SK-N-SH treated with all-trans-retinoic acid at 6 μM for 48 hours (cell line): ENCODE measurements around the gene HAUS8.

Experiments
- ATAC-seq: fragments of 200-7000 bp; cut with Tn5 transposase; 3 replicates; pipeline ENCODE4 v1.9.1; 2020; ENCODE audit warnings: mild to moderate bottlenecking, moderate library complexity
- ARNTL ChIP-seq: fragments of 450-650 bp; formaldehyde crosslinking; IDR thresholded peaks from 2 replicates; pipeline ENCODE4 v1.5.0; 2020; ENCODE audit warnings: low read depth, mild to moderate bottlenecking, moderate library complexity, borderline replicate concordance
- BACH2 ChIP-seq: fragments of 250-450 bp; sonication (Bioruptor Pico); IDR thresholded peaks from 2 replicates; pipeline ENCODE4 v1.9.0; 2021; ENCODE audit warnings: mild to moderate bottlenecking, borderline replicate concordance
- CREB5 ChIP-seq: fragments of 250-450 bp; sonication (Bioruptor Pico); IDR thresholded peaks from 2 replicates; pipeline ENCODE4 v1.5.1; 2020; ENCODE audit warnings: low read depth, mild to moderate bottlenecking, moderate library complexity
- CSDC2 ChIP-seq: fragments of 250-450 bp; sonication (Bioruptor Pico); IDR thresholded peaks from 2 replicates; pipeline ENCODE4 v1.5.0; 2020; ENCODE audit warnings: mild to moderate bottlenecking, moderate library complexity
- CSRNP3 ChIP-seq: fragments of 250-450 bp; sonication (Bioruptor Pico); IDR thresholded peaks from 2 replicates; pipeline ENCODE4 v1.5.1; 2021; ENCODE audit warnings: mild to moderate bottlenecking, moderate library complexity
- OSR1 ChIP-seq: fragments of 250-450 bp; sonication (Bioruptor Pico); IDR thresholded peaks from 2 replicates; pipeline ENCODE4 v1.8.0; 2022; ENCODE audit warnings: moderate library complexity, mild to moderate bottlenecking, inconsistent platforms
- PATZ1 ChIP-seq: fragments of 250-450 bp; sonication (Bioruptor Pico); IDR thresholded peaks from 2 replicates; pipeline ENCODE4 v1.8.0; 2020; ENCODE audit warnings: mild to moderate bottlenecking, moderate library complexity, borderline replicate concordance
- POU6F1 ChIP-seq: fragments of 250-450 bp; sonication (Bioruptor Pico); IDR thresholded peaks from 2 replicates; pipeline ENCODE4 v1.8.0; 2021; ENCODE audit warnings: low read depth, mild to moderate bottlenecking, moderate library complexity, borderline replicate concordance
- RARB ChIP-seq: fragments of 250-450 bp; sonication (Bioruptor Pico); IDR thresholded peaks from 2 replicates; pipeline ENCODE4 v1.8.0; 2021; ENCODE audit warnings: mild to moderate bottlenecking, moderate library complexity
- SNAI2 ChIP-seq: fragments of 250-450 bp; sonication (Bioruptor Pico); IDR thresholded peaks from 2 replicates; pipeline ENCODE4 v1.5.0; 2020; ENCODE audit warnings: mild to moderate bottlenecking, moderate library complexity
- TCF4 ChIP-seq: fragments of 250-450 bp; sonication (Bioruptor Pico); IDR thresholded peaks from 2 replicates; pipeline ENCODE4 v1.8.0; 2021; ENCODE audit warnings: mild to moderate bottlenecking, moderate library complexity, borderline replicate concordance
- TOX ChIP-seq: fragments of 250-450 bp; sonication (Bioruptor Pico); IDR thresholded peaks from 2 replicates; pipeline ENCODE4 v1.8.0; 2021; ENCODE audit warnings: mild to moderate bottlenecking, moderate library complexity, borderline replicate concordance
- TSHZ2 ChIP-seq: fragments of 250-450 bp; sonication (Bioruptor Pico); IDR thresholded peaks from 2 replicates; pipeline ENCODE4 v1.5.0; 2020; ENCODE audit warnings: mild to moderate bottlenecking, moderate library complexity
- ZFP3 ChIP-seq: fragments of 250-450 bp; sonication (Bioruptor Pico); IDR thresholded peaks from 2 replicates; pipeline ENCODE4 v1.5.0; 2020; ENCODE audit warnings: mild to moderate bottlenecking, moderate library complexity
- ZFP30 ChIP-seq: fragments of 450-650 bp; formaldehyde crosslinking; IDR thresholded peaks from 2 replicates; pipeline ENCODE4 v1.5.0; 2022; ENCODE audit warnings: mild to moderate bottlenecking, moderate library complexity
- ZNF70 ChIP-seq: fragments of 450-650 bp; formaldehyde crosslinking; IDR thresholded peaks from 2 replicates; pipeline ENCODE4 v1.5.0; 2020; ENCODE audit warnings: mild to moderate bottlenecking, moderate library complexity
- ZNF8 ChIP-seq: fragments of 450-650 bp; formaldehyde crosslinking; IDR thresholded peaks from 2 replicates; pipeline ENCODE4 v1.5.0; 2020; ENCODE audit warnings: mild to moderate bottlenecking, moderate library complexity

HAUS8 gene

GRCh38 chr19:17118957-17119356 is 43.7 kb upstream of the HAUS8 start:
- no peak for ATAC-seq
- no peak for TF ChIP-seq RARB (CRISPR knock-in tag)
- TF ChIP-seq, all 23 proteins: peak for 0

- ATAC-seq, result no peak
- TF ChIP-seq CSDC2 (no peak), TCF4 (CRISPR knock-in tag) (no peak), POU6F1 (CRISPR knock-in tag) (no peak)
These were observed 41.9 kb upstream of the HAUS8 start for GRCh38 chr19:17116996-17117702.

GRCh38 chr19:17114414-17114831 is 39.2 kb upstream of the HAUS8 start:
- TF ChIP-seq CSRNP3 (CRISPR knock-in tag) (no peak), OSR1 (CRISPR knock-in tag) (no peak), ZFP30 (no peak), TOX (no peak), ZNF70 (no peak)
- no peak for ATAC-seq

- TF ChIP-seq TSHZ2, result no peak
- TF ChIP-seq RARB (CRISPR knock-in tag), result no peak
- TF ChIP-seq, all 23 proteins: peak for 0
- ATAC-seq, result no peak
These were observed 38.0 kb upstream of the HAUS8 start for GRCh38 chr19:17113127-17113785.

GRCh38 chr19:17112700-17113099 is 37.4 kb upstream of the HAUS8 start:
- ATAC-seq, result no peak
- TF ChIP-seq TOX (no peak), ZNF8 (no peak), BACH2 (CRISPR knock-in tag) (no peak), ZFP3 (no peak), SNAI2 (CRISPR knock-in tag) (no peak), CREB5 (CRISPR knock-in tag) (no peak), TSHZ2 (no peak), PATZ1 (CRISPR knock-in tag) (no peak), ZFP30 (no peak), ARNTL (no peak), OSR1 (CRISPR knock-in tag) (no peak), ZNF70 (no peak)
